K562 (cell line): Measurements from ENCODE around the gene UBA52. TPM values are rescaled to one million over a fixed set of nuclear protein-coding genes. Genes with fewer than 3 reads are reported as not detected.
A peak's percentile ranks its signal among the peaks of the same experiment; 100 is the strongest.

Experiments used
- ATF7 ChIP-seq: fragments of 450-650 bp; IDR thresholded peaks from 2 replicates; pipeline ENCODE4 v1.7.1; 2014; ENCODE audit warnings: mild to moderate bottlenecking, moderate library complexity
- BCLAF1 ChIP-seq, 2 experiments: fragments of 450-650 bp in 1 of 2; IDR thresholded peaks; 2 replicates each; pipeline ENCODE4 v1.6.1; 2011 to 2017; ENCODE audit warnings: low read depth in 2 of 2, antibody characterized with exemption in 1 of 2, borderline replicate concordance in 1 of 2, low read length in 1 of 2, mild to moderate bottlenecking in 1 of 2, mixed read lengths in 1 of 2; ENCODE audit not compliant: control insufficient read depth in 1 of 2
- BDP1 ChIP-seq: IDR thresholded peaks from 3 replicates; pipeline ENCODE4 v1.6.1; 2011; ENCODE audit not compliant: insufficient read length, insufficient read depth
- CAMTA2 ChIP-seq: fragments of 250-450 bp; sonication (Bioruptor Pico); conservative IDR thresholded peaks from 2 replicates; pipeline ENCODE4 v1.5.1; 2022
- CHD4 ChIP-seq: fragments of 200-600 bp; sonication (generic); IDR thresholded peaks from 3 replicates; pipeline ENCODE4 v1.6.1; 2012; ENCODE audit warnings: low read depth, mild to moderate bottlenecking, mixed read lengths, low read length, inconsistent platforms; ENCODE audit not compliant: insufficient read depth, insufficient replicate concordance, poor library complexity, severe bottlenecking
- DDX20 ChIP-seq: fragments of 450-650 bp; IDR thresholded peaks from 2 replicates; pipeline ENCODE4 v1.6.1; 2016; ENCODE audit warnings: missing genetic modification characterization, low read depth, mild to moderate bottlenecking, missing compliant biosample characterization, moderate library complexity
- EGR1 ChIP-seq: fragments of 450-650 bp; conservative IDR thresholded peaks from 2 replicates; pipeline ENCODE4 v1.6.1; 2017; ENCODE audit warnings: mild to moderate bottlenecking
- FIP1L1 ChIP-seq: fragments of 200-400 bp; formaldehyde crosslinking; IDR thresholded peaks from 2 replicates; pipeline ENCODE4 v1.6.1; 2018; ENCODE audit warnings: mild to moderate bottlenecking, low read depth, low read length; ENCODE audit not compliant: poor library complexity, severe bottlenecking
- MECOM ChIP-seq: fragments of 250-450 bp; sonication (Bioruptor Pico); IDR thresholded peaks from 2 replicates; pipeline ENCODE4 v1.8.0; 2022; ENCODE audit warnings: inconsistent platforms
- MEIS2 ChIP-seq: fragments of 450-650 bp; IDR thresholded peaks from 2 replicates; pipeline ENCODE4 v1.6.1; 2014; ENCODE audit warnings: mild to moderate bottlenecking; ENCODE audit not compliant: partially characterized antibody
- PHB ChIP-seq: fragments of 250-450 bp; sonication (Bioruptor Pico); IDR thresholded peaks from 2 replicates; pipeline ENCODE4 v1.5.0; 2021
- RBM15 ChIP-seq: fragments of 200-400 bp; formaldehyde crosslinking; IDR thresholded peaks from 2 replicates; pipeline ENCODE4 v1.6.1; 2018; ENCODE audit warnings: mild to moderate bottlenecking, low read length, moderate library complexity; ENCODE audit not compliant: insufficient read depth
- STAT6 ChIP-seq: sonication (generic); formaldehyde crosslinking; IDR thresholded peaks from 2 replicates; pipeline ENCODE4 v1.8.1; 2023; ENCODE audit warnings: mild to moderate bottlenecking, missing genetic modification reagents
- TBL1XR1 ChIP-seq, 2 experiments: IDR thresholded peaks; 2 replicates each; pipeline ENCODE4 v1.6.1; 2012; ENCODE audit warnings: improper control_type of control experiment in 2 of 2, low read length in 2 of 2, mild to moderate bottlenecking in 1 of 2
- THRB ChIP-seq: fragments of 450-650 bp; formaldehyde crosslinking; conservative IDR thresholded peaks from 2 replicates; pipeline ENCODE4 v1.4.0; 2022; ENCODE audit warnings: mild to moderate bottlenecking, missing genetic modification characterization
- ZNF551 ChIP-seq: fragments of 250-450 bp; sonication (Bioruptor Pico); IDR thresholded peaks from 2 replicates; pipeline ENCODE4 v1.5.0; 2021; ENCODE audit warnings: mild to moderate bottlenecking, moderate library complexity
- ZNF707 ChIP-seq: fragments of 250-450 bp; sonication (Bioruptor Pico); conservative IDR thresholded peaks from 2 replicates; pipeline ENCODE4 v1.8.0; 2022; ENCODE audit warnings: inconsistent platforms, mild to moderate bottlenecking, moderate library complexity
- polyA plus RNA-seq, 8 experiments: library from polyadenylated mRNA; depleted of rRNA in 4 of 8; stranded (reverse) in 5 of 8; unstranded in 3 of 8; fragments of >200 nt; fragmentation: Nextera tagmentation in 2 of 8; fragmentation: Illumina TruSeq in 1 of 8; extraction: Ambion mirVana in 2 of 8; extraction: Trizol in 1 of 8; gene quantifications; 2 replicates each; pipeline versions ENCODE4 v1.2.1 to v1.2.3, GENCODE V29; 2011 to 2014; ENCODE audit warnings: inconsistent platforms in 1 of 8, missing spikeins in 1 of 8
- total RNA-seq, 7 experiments: library from RNA; depleted of rRNA in 6 of 7; stranded (reverse); fragments of >200 nt in 6 of 7; fragmentation: Illumina TruSeq in 2 of 7; extraction: Trizol in 2 of 7; gene quantifications; 2 replicates each; pipeline versions ENCODE4 v1.2.1 to v1.2.3, GENCODE V29; 2011 to 2021; ENCODE audit warnings: low replicate concordance in 1 of 7

Gene UBA52
- total and polyA plus RNA-seq, 9 of the 15 experiments (the other 6 are each of a cell fraction or from before 2014, with no cell fraction given), result 1,110 to 2,751 (median 1,733) TPM

- TF ChIP-seq BCLAF1 (IDR thresholded peaks at IDR 0.05; ENCODE audit: borderline replicate concordance in 1 of 2, control insufficient read depth in 1 of 2, low read depth in 2 of 2, low read length in 1 of 2), result peak in 1 of 2 experiments; percentile 84; a peak in 1 of 4 replicates
- peak; percentile 77; the same call in 1 of the 2 replicates for TF ChIP-seq ATF7
- peak; percentile 78; the same call in 1 of the 2 replicates for TF ChIP-seq STAT6 (CRISPR knock-in tag)
- peak; percentile 95 for TF ChIP-seq EGR1
- TF ChIP-seq DDX20 (tag), result no peak
- TF ChIP-seq THRB (CRISPR knock-in tag), result no peak
- TF ChIP-seq FIP1L1, result peak; percentile 82
- 0 out of 2 replicates have a peak, but pooled peaks have one; percentile 23 for TF ChIP-seq ZNF707 (CRISPR knock-in tag)
- 0 out of 4 replicates have a peak, but pooled peaks of 1 of the 2 experiments have one; percentile 31 for TF ChIP-seq TBL1XR1 (IDR thresholded peaks at IDR 0.05; ENCODE audit: low read length in 2 of 2)
- TF ChIP-seq ZNF551, result no peak
- TF ChIP-seq BDP1, result no peak
- 0 out of 2 replicates have a peak, but pooled peaks have one; percentile 60 for TF ChIP-seq CAMTA2 (CRISPR knock-in tag)
- TF ChIP-seq MEIS2, result peak; percentile 1
- peak; percentile 71; the same call in 1 of the 2 replicates for TF ChIP-seq PHB (CRISPR knock-in tag)
- TF ChIP-seq MECOM (CRISPR knock-in tag), result no peak
- TF ChIP-seq CHD4, result no peak
- no peak for TF ChIP-seq RBM15
These were observed 17.1 kb downstream of the UBA52 start, which contains the start of gene REX1BD (continued) for GRCh38 chr19:18588611-18589379.
